ENCODE measurements around the gene BTBD9. TPM values are rescaled to one million over a fixed set of nuclear protein-coding genes. Genes with fewer than 3 reads are reported as not detected.

Gene BTBD9
- total RNA-seq, 1 donor: 25.3 TPM

DNA sequence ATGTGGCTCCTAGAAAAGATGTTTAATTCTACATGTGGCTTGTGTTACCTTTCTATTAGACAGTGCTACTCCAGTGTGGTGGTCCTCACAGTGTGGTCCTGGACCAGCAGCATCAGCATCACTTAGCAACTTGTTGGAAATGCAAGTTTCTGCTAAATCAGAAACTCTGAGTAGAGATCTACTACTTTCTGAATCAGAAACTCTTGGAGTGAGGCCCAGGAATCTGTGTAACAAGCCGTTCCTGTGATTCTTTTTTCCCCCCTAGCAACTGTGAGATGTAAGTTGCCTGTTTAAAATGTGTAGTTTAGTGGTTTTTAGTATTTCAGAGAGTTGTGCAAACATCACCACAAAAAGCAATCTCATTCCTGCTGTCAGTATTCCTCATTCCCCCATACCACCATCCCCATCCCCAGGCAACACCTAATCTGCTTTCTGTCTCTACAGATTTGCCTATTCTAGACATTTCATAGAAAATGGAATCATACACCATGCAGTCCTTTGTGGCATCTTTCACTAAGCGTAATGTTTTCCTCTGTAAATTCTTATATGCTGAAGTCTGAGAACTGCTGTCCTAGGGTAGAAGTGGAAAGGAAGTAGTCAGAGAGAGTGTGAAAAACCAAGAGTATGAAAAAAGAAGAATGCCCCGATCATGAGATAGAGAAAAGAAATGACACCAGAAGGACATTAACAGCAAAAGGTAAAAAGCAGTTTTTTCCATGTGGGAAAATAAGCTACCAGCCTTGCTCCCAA is 18.9 kb upstream of the BTBD9 start:
- no peaks in the 10 kb centered on the region for H3K36me3 ChIP-seq (ENCODE audit: insufficient read depth, low read length)
- no peaks in the 10 kb centered on the region for H3K79me2 ChIP-seq (ENCODE audit: insufficient read depth, low read length)
- no peak overlapping the region for H3K27ac ChIP-seq (ENCODE audit: low read depth, low read length)
- no peaks in the 10 kb centered on the region for H3K9me3 ChIP-seq (ENCODE audit: low read depth, low read length)
- no peak for DNase-seq (ENCODE audit: insufficient read length, low spot score, missing footprints)
- no peaks in the 10 kb centered on the region for H3K27me3 ChIP-seq (ENCODE audit: insufficient read depth, low read length)
- no peak overlapping the region for H2AFZ ChIP-seq (ENCODE audit: low read length)
- H3K4me1 ChIP-seq (ENCODE audit: insufficient read depth, low read length): no peaks in the 10 kb centered on the region
- H4K20me1 ChIP-seq (ENCODE audit: insufficient read depth, low read length): no peaks in the 10 kb centered on the region
- TF ChIP-seq, protein P1, sequence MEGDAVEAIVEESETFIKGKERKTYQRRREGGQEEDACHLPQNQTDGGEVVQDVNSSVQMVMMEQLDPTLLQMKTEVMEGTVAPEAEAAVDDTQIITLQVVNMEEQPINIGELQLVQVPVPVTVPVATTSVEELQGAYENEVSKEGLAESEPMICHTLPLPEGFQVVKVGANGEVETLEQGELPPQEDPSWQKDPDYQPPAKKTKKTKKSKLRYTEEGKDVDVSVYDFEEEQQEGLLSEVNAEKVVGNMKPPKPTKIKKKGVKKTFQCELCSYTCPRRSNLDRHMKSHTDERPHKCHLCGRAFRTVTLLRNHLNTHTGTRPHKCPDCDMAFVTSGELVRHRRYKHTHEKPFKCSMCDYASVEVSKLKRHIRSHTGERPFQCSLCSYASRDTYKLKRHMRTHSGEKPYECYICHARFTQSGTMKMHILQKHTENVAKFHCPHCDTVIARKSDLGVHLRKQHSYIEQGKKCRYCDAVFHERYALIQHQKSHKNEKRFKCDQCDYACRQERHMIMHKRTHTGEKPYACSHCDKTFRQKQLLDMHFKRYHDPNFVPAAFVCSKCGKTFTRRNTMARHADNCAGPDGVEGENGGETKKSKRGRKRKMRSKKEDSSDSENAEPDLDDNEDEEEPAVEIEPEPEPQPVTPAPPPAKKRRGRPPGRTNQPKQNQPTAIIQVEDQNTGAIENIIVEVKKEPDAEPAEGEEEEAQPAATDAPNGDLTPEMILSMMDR (IDR thresholded peaks at IDR 0.05; ENCODE audit: extremely low read depth, low read depth, low read length): no peak
- H3K4me3 ChIP-seq (ENCODE audit: insufficient read depth, low read length): no peak overlapping the region
- H3K4me2 ChIP-seq (ENCODE audit: insufficient read depth, low read length): no peak overlapping the region

DNA sequence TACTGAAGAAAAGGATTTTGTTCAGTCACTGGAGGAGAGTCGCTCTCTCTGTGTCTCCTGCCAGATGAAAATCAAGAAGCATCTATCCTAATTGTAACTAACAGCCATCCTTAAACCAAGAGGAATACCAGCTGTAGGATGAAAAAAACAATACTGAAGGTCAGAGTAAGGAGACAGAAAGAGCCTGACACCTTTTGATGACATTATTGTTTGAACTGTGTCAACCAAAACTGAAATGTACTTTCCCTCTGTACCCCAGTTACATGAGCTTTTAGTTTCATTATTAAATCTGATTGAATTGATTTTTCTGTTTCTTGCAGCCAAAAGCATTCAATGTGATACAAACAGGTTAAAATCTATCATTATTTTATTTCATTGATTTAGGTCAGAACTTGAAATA is 17.2 kb upstream of the BTBD9 start:
- H3K4me2 ChIP-seq (ENCODE audit: insufficient read depth, low read length): no peak overlapping the region
- no peaks in the 10 kb centered on the region for H3K36me3 ChIP-seq (ENCODE audit: insufficient read depth, low read length)
- no peak overlapping the region for H3K4me3 ChIP-seq (ENCODE audit: insufficient read depth, low read length)
- no peaks in the 10 kb centered on the region for H3K79me2 ChIP-seq (ENCODE audit: insufficient read depth, low read length)
- no peaks in the 10 kb centered on the region for H3K27me3 ChIP-seq (ENCODE audit: insufficient read depth, low read length)
- H4K20me1 ChIP-seq (ENCODE audit: insufficient read depth, low read length): no peaks in the 10 kb centered on the region
- H3K27ac ChIP-seq (ENCODE audit: low read depth, low read length): no peak overlapping the region
- DNase-seq (ENCODE audit: insufficient read length, low spot score, missing footprints): no peak
- TF ChIP-seq, protein P1 (IDR thresholded peaks at IDR 0.05; ENCODE audit: extremely low read depth, low read depth, low read length): no peak
- H2AFZ ChIP-seq (ENCODE audit: low read length): no peak overlapping the region
- no peaks in the 10 kb centered on the region for H3K9me3 ChIP-seq (ENCODE audit: low read depth, low read length)
- no peaks in the 10 kb centered on the region for H3K4me1 ChIP-seq (ENCODE audit: insufficient read depth, low read length)

DNA sequence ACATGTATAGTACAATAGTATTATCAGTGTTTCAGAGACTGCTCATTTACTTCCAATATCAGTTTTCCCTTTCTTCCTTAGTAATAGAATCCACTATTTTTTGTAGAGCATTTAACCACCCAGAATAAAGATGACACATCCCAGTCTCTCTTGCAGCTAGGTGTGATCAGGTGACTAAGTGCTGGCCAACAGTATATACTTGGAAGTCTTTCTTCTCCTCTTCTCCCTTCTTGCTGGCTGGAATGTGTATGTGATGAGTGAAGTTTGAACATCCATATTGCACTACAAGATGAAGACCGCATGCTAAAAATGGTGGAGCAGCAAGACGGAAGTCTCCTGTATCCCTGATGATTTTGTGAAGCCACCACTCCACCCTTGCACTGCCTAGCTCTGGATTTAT is 14.5 kb upstream of the BTBD9 start:
- no peak for DNase-seq (ENCODE audit: insufficient read length, low spot score, missing footprints)
- no peaks in the 10 kb centered on the region for H3K27me3 ChIP-seq (ENCODE audit: insufficient read depth, low read length)
- H2AFZ ChIP-seq (ENCODE audit: low read length): no peak overlapping the region
- no peaks in the 10 kb centered on the region for H3K9me3 ChIP-seq (ENCODE audit: low read depth, low read length)
- no peak overlapping the region for H3K4me2 ChIP-seq (ENCODE audit: insufficient read depth, low read length)
- no peak overlapping the region for H3K27ac ChIP-seq (ENCODE audit: low read depth, low read length)
- H3K4me1 ChIP-seq (ENCODE audit: insufficient read depth, low read length): no peaks in the 10 kb centered on the region
- TF ChIP-seq, protein P1 (IDR thresholded peaks at IDR 0.05; ENCODE audit: extremely low read depth, low read depth, low read length): no peak
- no peak overlapping the region for H3K4me3 ChIP-seq (ENCODE audit: insufficient read depth, low read length)
- no peaks in the 10 kb centered on the region for H3K36me3 ChIP-seq (ENCODE audit: insufficient read depth, low read length)
- H4K20me1 ChIP-seq (ENCODE audit: insufficient read depth, low read length): no peaks in the 10 kb centered on the region
- no peaks in the 10 kb centered on the region for H3K79me2 ChIP-seq (ENCODE audit: insufficient read depth, low read length)

DNA sequence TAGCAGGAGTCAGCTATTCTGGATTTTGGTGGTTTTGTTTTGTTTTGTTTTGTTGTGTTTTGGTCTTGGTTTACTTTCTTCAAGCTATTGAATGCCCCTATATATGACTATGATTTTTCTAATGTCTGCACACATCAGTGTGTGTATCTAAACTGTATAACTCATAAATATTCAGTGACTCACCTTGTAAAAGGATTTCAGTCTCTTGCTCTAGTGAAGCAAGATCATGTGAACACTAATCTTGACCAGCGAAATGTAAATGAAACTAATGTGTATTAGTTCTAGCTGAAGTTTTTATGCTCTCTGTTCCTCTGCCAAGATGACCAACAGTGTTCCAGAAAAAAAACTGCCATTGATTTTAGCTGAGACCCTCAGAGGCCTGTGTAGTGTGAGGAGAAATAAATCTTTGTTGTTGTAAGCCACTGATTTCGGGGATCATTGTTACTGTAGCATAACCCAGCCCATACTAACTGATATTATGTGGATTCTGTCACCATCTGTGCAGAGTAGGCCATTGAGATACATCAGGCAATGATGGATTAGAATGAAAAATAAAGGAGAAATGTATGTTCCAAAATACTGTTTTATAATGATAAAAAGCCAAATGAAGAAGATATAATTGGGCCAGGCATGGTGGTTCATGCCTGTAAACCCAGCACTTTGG is 11.5 kb upstream of the BTBD9 start:
- Histone ChIP-seq H3K9me3 (ENCODE audit: low read depth, low read length) (no peaks in the 10 kb centered on the region), H3K27ac (ENCODE audit: low read depth, low read length) (no peak overlapping the region), H2AFZ (ENCODE audit: low read length) (no peak overlapping the region), H3K4me3 (ENCODE audit: insufficient read depth, low read length) (no peak overlapping the region), H3K4me2 (ENCODE audit: insufficient read depth, low read length) (no peak overlapping the region), H3K27me3 (ENCODE audit: insufficient read depth, low read length) (no peaks in the 10 kb centered on the region), H3K36me3 (ENCODE audit: insufficient read depth, low read length) (no peaks in the 10 kb centered on the region), H4K20me1 (ENCODE audit: insufficient read depth, low read length) (no peaks in the 10 kb centered on the region), H3K79me2 (ENCODE audit: insufficient read depth, low read length) (no peaks in the 10 kb centered on the region), H3K4me1 (ENCODE audit: insufficient read depth, low read length) (no peaks in the 10 kb centered on the region)
- DNase-seq (ENCODE audit: insufficient read length, low spot score, missing footprints): no peak
- TF ChIP-seq, protein P1 (IDR thresholded peaks at IDR 0.05; ENCODE audit: extremely low read depth, low read depth, low read length): no peak

Measured in osteoblast (primary cell).